ENCODE results near the gene TKTL1. TPM values are rescaled to one million over a fixed set of nuclear protein-coding genes. Genes with fewer than 3 reads are reported as not detected.

The TKTL1 gene
- total RNA-seq, 1 donor from 2014 or later: 22.4 TPM

GRCh38 chrX:154374313-154375155 is 78.9 kb downstream of the TKTL1 start, which contains the start of gene FLNA:
TSS of gene FLNA (minus strand) at chrX:154374634. CDS start at chrX:154371245, 3,389 bp downstream.
- DNase-seq (ENCODE audit: low spot score): peak; percentile 23

- no peak for DNase-seq (ENCODE audit: low spot score)
These were observed 79.5 kb downstream of the TKTL1 start for GRCh38 chrX:154375156-154375504.

GRCh38 chrX:154376774-154377173 is 81.2 kb downstream of the TKTL1 start:
- DNase-seq (ENCODE audit: low spot score): peak; percentile 41

GRCh38 chrX:154378059-154378798 is 82.6 kb downstream of the TKTL1 start:
- peak; percentile 69 for DNase-seq (ENCODE audit: low spot score)

GRCh38 chrX:154378799-154379568 is 83.4 kb downstream of the TKTL1 start, which contains the start of gene EMD:
TSS of gene EMD (plus strand) at chrX:154379295. CDS start at chrX:154379485, 190 bp downstream.
- DNase-seq (ENCODE audit: low spot score): peak; percentile 98

- no peak for DNase-seq (ENCODE audit: low spot score)
These were observed 84.0 kb downstream of the TKTL1 start for GRCh38 chrX:154379569-154379951.

Other genes starting within 250 kb of the TKTL1 start
- gene MECP2, start 198.1 kb upstream of the TKTL1 start, total RNA-seq (ENCODE audit: insufficient read depth, low replicate concordance): 18.8 TPM
- not detected for gene OPN1LW, start 151.6 kb upstream of the TKTL1 start, total RNA-seq (ENCODE audit: insufficient read depth, low replicate concordance)
- gene OPN1MW, start 113.2 kb upstream of the TKTL1 start, total RNA-seq (ENCODE audit: insufficient read depth, low replicate concordance): not detected
- not detected for gene OPN1MW2, start 76.0 kb upstream of the TKTL1 start, total RNA-seq (ENCODE audit: insufficient read depth, low replicate concordance)
- not detected for gene OPN1MW3, start 38.2 kb upstream of the TKTL1 start, total RNA-seq (ENCODE audit: insufficient read depth, low replicate concordance)
- not detected for gene TEX28, start 671 bp upstream of the TKTL1 start, total RNA-seq (ENCODE audit: insufficient read depth, low replicate concordance)
- 4,615 TPM for gene FLNA, start 78.8 kb downstream of the TKTL1 start, total RNA-seq (ENCODE audit: insufficient read depth, low replicate concordance)
- gene EMD, start 83.5 kb downstream of the TKTL1 start, total RNA-seq (ENCODE audit: insufficient read depth, low replicate concordance): 22.9 TPM
- 2,985 TPM for gene RPL10, start 102.6 kb downstream of the TKTL1 start, total RNA-seq (ENCODE audit: insufficient read depth, low replicate concordance)
- gene DNASE1L1, start 113.5 kb downstream of the TKTL1 start, total RNA-seq (ENCODE audit: insufficient read depth, low replicate concordance): 27.7 TPM
- 33.7 TPM for gene TAFAZZIN, start 115.7 kb downstream of the TKTL1 start, total RNA-seq (ENCODE audit: insufficient read depth, low replicate concordance)
- gene ATP6AP1, start 132.9 kb downstream of the TKTL1 start, total RNA-seq (ENCODE audit: insufficient read depth, low replicate concordance): 31.5 TPM
- 55.4 TPM for gene GDI1, start 141.4 kb downstream of the TKTL1 start, total RNA-seq (ENCODE audit: insufficient read depth, low replicate concordance)
- gene FAM50A, start 148.3 kb downstream of the TKTL1 start, total RNA-seq (ENCODE audit: insufficient read depth, low replicate concordance): 19.3 TPM
- 10.1 TPM for gene PLXNA3, start 162.5 kb downstream of the TKTL1 start, total RNA-seq (ENCODE audit: insufficient read depth, low replicate concordance)
- 14.9 TPM for gene LAGE3, start 183.5 kb downstream of the TKTL1 start, total RNA-seq (ENCODE audit: insufficient read depth, low replicate concordance)
- gene UBL4A, start 190.8 kb downstream of the TKTL1 start, total RNA-seq (ENCODE audit: insufficient read depth, low replicate concordance): 15.2 TPM
- 10.4 TPM for gene SLC10A3, start 194.8 kb downstream of the TKTL1 start, total RNA-seq (ENCODE audit: insufficient read depth, low replicate concordance)
- 33.2 TPM for gene FAM3A, start 220.4 kb downstream of the TKTL1 start, total RNA-seq (ENCODE audit: insufficient read depth, low replicate concordance)